ENCODE measurements around the gene TPD52L1.
"Not testable (repeated sequence)": the region's sequence is repeated elsewhere in the genome, so short reads cannot be mapped to it uniquely, and the experiment has no call there.

Gene TPD52L1

DNA sequence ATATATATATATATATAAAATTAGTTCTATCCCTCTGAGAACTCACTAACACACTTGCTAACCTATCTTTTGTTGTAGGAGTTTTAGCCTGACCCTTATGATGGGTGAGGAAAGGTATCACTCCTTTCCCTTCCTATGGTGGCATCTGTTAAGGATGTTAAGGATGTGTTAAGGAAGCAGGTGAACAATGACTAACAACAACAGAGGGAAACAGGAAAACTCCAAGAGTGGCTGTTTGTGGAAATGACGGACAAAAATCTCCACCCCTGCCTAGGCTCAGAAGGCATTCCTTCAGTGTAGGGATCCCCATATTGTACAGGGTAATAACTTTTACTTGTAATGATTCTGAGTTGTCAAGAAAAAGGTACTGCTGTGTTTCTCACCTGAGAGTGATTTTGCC, 8.8 kb upstream of the TPD52L1 start:
- DNase-seq = no peak

DNA sequence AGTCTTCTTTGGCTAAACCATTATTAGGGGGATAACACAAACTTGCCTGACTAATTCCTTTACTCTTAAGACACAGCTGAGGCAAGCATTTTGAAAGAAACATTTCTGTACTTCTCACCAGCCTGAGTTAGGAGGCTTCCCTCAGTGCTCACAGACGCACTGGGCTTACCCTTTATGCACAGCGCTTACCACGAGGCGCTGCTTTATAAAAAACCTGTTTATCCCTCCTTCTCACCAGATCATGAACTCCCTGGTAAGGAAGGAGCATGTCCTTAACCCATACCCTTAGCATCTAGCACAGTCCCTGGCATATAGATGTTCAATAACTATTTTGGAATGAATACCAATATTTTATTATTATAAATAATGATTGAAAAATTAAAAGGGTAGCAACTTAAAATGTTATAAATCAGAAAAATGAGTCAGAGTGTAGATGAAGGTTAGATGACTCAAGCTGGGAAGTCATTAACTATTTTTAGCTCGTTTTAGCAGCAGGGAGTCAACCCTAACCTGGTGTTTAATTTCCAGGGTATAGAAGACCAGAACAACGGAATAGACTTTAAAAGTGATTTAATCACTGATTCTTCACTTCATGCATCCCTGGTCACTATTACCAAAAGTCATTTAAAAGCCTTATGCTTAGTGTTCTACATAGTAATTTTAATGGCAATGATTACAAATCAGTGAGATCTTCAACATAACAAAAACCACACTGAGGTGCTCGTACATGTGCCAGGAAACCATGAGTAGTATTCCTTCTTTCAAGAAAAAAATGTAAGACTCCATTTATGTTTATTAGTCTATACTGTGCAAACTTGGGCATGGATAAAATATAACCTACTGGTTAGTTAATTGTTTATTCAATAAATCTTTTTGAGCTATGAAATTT, 4.1 kb upstream of the TPD52L1 start:
- no peak for DNase-seq

DNA sequence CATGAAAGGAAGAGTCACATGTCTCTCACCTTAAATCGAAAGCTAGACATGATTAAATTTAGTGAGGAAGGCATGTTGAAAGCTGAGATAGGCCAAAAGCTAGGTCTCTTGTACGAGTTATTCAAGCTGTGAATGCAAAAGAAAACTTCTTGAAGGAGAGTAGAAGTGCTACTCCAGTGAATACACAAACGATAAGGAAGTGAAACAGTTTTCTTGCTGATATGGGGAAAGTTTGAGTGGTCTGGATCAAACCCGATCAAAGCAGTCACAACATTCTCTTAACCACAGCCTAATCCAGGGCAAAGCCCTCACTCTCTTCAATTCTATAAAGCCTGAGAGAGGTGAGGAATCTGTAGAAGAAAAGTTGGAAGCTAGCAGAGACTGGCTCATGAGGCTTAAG, 1.9 kb upstream of the TPD52L1 start:
- no peak for DNase-seq

DNA sequence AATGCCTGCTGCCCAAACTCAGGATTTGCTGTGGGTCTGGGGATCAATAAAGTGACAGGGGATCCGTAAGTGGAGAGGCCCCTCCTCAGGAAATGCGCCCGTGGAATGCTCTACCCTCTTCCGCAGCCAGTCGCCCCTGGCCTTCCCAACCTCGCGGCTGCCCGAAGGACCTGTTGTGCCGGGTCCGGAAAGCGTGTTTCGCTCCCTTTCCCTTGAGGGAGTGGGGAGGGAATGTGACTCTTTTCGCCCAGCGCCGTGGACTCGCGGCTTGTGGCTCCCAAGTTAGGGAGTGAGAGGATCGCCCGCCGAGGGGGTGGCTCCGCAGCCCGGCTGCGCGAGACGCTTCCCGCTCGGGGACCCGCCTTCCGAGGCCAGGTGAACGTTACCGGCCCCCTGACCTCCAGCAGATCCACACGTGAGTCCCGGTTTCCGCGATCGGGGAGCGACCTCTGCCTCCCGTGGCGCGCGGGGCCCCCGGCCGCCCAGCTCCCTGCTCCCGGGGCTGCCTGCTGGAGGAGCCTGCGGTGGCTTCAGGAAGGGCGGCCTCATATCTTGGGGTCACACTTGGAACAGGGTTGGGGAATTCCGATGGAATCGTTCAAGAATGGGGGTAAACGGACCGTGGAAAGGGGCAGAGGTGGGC, 666 bp downstream of the TPD52L1 start:
- DNase-seq = no peak

DNA sequence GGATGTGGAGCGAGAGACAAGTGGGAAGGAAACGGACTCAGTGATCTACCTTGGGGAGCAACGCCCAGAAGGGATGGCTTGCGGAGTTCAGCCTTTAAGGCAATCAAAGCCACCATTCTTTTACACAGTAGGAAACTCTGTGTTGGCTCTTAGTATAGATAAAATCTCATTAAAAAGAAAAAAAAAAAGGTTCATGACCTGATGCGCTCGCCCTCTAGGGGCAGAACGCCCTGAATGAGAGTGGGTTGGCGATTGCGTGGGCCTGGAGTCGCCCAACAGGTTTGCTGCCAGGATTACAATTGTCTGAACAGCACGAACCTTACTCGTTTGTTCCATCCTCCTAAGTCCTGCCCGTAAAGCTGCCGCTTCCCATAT, 1.2 kb downstream of the TPD52L1 start:
- DNase-seq = no peak

DNA sequence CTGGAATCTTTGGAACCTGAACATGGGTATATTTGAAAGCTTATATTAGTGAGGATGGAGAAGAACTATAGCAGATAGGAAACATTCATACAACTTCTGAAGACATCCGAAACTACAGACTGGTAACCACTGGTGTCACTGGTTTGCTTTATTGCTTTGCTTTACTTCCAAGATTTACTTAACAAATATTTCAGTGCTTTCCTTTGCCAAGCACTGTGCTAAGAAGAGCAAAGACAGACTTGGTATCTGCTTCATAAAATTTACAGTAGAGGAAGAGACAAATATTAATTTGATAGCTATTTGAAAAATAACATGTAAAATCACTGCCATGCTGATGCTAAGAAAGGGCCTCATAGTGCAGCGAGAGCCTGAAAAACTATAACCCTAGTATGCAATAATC, 1.8 kb downstream of the TPD52L1 start:
- DNase-seq = no peak

DNA sequence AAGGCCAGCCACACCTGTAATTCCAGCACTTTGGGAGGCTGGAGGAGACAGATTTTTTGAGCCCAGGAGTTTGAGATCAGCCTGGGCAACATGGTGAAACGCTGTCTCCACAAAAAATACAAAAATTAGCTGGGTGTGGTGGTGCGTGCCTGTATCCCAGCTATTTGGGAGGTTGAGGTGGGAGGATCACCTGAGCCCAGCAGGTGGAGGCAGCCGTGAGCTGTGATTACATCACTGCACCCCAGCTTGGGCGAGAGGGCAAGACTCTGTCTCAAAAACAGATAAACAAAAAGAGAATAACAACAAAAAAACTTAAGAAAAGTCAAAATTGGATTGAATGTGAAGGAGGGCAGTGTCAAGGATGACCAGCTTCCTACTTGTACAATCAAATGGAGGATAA, 2.9 kb downstream of the TPD52L1 start:
- no peak for DNase-seq

DNA sequence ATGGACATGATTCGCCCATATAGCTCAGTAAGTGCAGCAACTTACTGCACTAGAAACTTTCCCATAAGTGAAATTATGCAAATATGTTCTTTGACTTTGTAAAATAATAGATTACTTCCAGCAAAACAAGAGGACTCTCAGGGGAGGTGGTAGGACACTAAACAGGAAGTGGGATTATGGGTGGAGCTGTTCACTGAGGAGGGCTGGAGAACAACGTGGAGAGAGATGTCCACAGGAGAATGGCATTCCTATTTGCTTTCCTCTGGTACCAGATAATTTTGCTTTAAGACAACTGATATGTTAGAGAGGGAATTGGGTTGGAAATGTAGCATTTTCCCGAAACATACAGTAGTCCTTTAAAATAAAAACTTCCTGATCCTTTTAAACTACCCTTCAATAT, 3.7 kb downstream of the TPD52L1 start:
- DNase-seq = no peak

DNA sequence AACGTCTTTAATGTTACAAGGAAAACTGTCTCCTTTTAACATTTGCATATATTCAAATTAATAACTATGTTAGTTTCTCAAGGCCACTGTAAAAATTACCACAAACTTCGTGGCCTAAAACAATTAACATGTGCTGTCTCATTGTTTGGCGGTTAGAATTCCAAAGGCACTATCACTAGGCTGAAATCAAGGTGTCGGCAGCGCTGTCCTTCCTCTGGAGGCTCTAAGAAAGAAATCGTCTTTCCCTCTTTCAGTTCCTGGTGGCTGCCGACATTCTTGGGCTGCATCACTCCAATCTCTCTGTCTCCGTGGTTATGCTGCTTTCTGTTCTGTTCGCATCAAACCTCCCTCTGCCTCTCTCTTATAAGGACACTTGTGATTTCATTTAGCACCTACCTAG, 4.2 kb downstream of the TPD52L1 start:
- no peak for DNase-seq

DNA sequence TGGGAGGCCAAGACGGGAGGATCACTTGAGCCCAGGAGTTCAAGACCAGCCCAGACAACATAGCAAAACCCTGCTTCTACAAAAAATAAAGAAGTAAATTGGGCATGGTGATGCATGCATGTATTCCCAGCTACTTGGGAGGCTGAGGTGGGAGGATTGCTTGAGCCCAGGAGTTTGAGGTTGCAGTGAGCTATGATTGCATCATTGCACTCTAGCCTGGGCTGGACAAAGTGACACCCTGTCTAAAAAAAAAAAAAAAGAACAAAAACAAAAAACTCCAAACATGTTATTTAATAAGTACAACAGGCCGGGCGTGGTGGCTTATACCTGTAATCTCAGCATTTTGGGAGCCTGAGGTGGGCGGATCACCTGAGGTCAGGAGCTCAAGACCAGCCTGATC, 9.8 kb downstream of the TPD52L1 start:
- not testable (repeated sequence) for DNase-seq

DNA sequence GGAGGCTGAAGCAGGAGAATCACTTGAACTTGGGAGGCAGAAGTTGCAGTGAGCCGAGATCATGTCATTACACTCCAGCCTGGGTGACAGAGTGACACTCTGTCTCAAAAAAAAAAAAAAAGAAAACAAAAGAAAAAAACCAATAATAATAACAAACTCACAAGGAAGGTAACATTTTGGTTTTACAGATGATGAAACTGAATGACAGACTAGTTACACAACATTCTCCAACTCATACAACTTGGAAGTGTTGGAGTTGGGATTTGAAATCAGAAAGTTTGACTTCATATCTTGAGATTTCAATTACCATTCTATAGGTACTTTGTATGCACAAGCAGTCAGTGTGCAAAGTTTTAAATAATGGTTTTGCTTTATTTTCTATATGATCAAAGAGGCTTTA, 10.2 kb downstream of the TPD52L1 start:
- no peak for DNase-seq

DNA sequence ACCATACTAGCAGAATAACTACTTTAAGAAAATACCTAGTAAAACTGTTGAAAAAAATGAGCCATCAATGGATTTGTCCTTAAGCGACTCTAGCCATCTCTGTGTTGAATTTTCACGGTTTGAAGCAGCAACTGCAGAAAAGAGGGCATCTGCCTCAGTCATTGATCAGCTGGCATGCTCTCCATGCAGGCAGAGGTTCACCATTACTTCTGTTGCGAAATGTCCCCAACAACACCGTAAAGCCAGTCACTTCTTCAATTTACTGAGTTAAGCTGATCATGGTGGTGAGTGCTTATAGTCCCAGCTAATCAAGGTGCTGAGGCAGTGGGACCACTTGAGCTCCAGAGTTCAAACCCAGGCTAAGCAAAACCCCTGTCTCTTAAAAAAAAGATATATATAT, 11.1 kb downstream of the TPD52L1 start:
- DNase-seq = no peak

DNA sequence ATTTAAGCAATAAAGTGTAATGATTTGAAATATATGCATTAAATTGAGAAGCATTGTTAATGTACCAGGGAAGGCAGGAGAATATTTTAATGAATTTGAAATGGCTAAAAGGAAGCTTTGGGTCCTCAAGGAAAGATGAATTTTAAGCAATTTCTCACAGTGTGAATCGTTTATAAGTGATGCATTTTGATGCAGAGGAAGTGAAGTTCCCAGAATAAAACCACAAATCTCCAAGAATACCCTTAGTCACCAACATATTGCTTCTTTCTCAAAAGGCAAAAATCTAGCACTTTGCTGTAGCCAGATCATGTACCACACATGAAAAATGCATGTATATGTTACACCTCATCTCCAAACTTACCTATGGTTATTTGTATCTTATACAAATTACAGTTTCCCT, 11.7 kb downstream of the TPD52L1 start:
- no peak for DNase-seq

DNA sequence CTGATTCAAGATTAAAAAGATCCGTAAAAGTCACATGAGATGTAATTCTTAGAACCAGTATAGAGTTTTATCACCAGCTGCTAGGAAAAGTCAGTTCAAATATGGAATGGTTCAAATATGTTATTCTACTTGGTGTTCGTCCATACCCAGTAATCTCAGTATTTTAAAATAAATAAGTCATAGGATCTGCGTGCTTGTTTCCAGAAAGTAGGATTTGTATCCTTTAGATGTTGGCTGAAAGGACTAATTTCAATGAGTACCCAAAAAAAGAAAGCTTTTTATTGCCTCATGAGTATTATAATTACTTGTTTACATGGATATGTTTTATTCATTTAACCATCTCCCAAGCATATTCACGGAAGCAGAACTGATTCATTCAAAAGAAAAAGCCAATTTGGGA, 12.2 kb downstream of the TPD52L1 start:
- no peak for DNase-seq

DNA sequence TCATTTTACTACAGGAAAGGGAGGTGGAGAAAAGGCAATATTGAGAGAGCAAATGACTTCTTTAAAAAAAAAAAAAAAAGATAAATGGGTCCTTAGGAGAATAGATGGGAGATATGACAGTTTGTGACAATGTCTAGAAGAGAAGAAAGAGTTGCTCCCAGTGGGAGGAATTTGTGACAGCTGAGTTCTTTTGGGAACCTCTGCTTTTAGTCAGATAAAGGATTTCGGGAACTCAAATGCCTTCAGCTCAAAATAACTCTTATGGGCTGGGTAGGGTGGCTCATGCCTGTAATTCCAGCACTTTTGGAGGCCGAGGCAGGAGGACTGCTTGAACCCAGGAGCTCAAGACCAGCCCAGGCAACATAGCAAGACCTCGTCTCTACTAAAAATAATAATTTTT, 13.1 kb downstream of the TPD52L1 start:
- DNase-seq = no peak

DNA sequence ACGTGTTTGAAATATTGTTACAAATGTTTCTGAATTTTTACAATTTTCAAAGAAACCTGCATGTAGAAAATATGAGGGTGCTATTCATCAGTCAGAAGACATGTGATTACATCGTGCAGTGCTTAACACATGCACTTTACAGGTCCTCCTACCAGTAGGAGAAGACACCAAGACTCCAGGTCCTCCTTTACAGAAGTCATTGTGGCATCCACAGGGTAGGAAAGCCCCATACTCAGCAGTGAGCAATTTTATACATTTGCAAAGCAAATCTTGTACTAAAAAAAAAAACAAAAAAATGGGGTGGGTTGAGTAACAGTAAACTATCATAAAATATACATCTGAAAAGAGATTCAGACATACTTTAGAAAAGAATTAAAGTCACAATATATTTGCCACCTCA, 14.0 kb downstream of the TPD52L1 start:
- no peak for DNase-seq

DNA sequence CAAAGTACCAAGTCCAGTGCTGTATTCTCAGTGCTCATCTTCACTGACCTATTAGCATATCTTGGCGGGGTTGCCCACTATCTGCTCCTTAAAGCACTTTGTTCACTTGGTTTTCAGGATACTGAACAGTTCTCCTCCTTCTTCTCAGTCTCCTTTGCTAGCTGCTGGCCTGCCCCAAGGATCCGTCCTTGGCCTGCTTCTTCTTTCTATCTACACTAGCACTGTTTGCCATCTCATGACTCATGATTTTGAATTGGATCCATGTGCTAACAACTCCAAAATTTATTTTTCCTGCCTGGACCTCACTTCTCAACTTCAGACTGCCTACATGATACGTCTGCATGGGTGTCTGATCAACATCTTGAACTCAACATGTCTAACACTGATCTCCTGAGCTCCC, 15.5 kb downstream of the TPD52L1 start:
- DNase-seq = no peak

DNA sequence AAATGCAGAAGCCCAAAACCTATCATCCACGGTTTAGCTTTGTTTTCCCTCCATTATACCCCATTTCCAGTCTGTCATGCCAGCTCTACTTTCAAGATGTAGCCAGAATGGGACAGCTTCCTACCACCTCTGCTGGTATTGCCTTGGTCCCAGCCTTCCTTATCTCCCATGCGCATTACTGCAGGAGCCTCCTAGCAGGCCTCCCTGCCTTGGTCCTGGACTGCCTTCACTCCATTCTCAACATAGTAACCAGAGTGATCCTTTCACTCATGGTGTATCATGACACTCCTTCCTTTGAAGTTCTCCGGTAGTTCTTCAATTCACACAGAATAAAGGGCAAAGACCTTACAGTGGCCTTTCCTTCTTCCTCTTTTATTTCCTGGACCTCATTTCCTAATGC, 15.9 kb downstream of the TPD52L1 start:
- DNase-seq = no peak

DNA sequence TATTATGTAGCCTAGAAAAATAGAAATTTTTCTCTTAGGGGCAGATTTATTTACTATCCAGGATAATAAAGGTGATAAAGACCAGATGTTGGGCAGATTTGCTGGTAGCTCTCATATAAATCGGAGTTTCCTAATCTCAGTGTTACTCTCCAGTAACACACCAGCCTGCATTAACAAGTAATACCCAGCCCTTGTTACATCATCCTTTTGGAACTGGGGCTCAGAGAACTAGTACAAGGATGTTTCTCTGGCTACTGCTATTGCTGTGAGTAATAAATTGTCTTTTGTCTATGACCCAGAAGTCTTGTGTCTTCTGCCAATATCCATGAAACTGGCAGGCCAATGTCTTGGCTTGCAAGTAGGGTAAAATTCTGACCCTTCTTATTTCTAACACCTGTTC, 16.8 kb downstream of the TPD52L1 start:
- DNase-seq = no peak

DNA sequence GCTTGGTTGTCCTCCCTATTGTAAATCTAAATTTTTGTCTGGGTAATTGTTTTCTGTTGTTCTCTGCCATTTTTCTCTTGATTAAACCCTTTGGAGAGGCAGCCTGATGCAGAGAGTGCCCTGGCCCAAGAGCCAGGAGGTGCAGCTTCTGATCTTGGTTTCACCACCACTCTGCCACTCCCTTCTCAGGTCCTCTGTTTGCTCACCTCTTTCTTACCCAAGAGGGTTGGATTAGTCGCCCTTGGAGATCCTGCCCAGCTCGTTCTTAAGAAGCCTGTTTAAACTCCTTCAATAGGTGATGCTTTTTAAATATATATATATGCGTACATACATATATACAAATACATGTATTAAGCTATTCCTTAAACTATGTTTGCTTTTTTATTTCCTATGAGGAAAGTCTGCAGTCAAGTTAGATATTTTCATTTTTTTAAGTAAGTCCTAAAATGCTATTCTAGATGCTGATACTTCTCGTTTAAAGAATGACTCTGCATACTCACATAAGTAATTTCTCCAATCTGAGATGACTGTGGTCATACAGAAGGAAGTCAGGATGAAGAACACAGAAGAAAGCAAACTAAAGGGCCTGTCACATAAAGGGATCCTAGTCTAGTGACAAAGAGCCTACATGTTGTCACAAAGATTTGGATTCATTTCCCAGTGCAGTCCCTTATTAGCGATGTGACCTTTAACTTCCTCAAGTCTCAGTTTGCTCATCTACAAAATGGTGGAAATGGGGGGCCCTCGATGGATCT, 19.9 kb downstream of the TPD52L1 start:
- DNase-seq = no peak

DNA sequence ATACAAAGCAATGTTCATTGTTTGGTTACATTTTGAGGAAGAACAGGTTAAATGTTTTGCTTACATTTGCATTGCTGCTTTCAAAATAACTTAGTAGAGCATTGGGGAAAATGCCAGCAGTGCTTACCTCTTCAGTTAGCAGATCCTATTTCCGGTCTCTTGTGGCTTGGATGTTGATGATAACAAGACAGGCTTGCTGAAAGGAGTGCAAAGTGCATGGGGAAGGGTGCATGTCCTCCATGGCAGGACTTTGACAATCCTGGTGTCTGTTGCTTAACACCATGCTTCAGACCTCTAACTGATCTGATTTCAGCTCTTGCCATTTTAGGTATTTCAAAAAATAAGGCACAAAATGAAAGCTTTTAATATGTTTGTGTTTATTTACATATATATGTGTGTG, 21.1 kb downstream of the TPD52L1 start:
- peak; percentile 68 for DNase-seq

DNA sequence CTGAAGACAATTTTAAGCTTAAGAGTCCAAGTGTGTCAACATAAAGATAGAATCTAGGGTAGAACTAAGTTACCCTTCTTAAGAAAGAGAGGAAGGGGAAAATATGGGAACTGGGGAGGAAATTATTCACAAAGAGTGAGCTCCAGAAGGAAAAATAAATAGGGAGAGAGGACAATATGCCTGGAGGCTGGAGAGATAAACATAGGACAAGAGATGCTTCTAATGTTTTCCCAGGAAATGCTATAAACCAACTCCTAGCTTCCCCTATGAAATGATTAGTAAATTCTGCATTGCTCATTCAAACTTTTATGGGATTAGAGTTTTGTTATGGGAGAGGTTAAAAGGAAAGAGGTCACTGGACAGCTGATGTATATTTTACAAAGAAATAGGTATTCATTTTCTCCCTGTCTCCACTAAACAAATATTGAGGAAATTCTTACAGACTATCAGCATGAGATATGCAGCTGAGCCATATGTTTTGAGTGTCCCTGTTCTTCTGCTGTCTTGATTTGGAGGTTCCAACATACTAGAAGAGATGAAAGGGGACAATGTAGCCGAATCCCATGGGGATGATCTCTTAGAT, 22.0 kb downstream of the TPD52L1 start:
- DNase-seq = no peak

DNA sequence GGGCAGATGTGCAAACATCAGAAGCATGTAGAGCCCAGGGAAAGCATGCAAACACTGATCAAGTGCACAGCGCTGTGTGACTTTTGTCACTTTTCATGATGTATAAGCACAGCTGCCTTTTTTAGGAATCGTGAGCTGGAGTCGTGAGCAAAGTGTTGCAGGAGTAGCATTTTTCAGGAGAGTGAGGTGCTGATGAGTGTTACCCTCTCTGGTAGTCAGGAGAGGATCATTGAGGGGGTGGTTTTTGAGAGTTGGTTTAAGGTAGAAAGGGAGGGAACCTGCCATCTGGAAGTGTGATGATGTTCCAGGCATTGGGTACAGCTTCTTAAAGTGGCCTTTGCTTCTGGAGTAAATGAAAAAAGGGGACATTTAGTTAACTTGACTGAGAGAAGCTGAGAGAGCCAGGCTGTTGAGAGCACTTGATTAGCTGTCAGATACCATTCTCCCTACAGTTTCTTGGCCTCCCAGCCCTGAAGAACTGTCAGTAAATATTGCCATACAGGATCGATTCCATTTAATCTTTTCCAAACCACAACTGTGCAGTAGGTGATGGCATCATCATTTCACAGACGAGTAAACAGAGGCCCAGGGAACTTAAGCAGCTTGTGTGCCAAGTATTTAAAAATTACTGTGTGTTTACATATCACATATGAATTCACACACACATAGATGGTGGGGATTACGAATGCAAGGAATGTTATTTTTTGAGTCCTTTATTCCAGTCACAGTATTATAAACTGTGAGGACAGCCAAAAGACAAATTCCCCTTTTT, 28.9 kb downstream of the TPD52L1 start:
- no peak for DNase-seq
